Dermis microvascular lymphatic vessel endothelial cell (primary cell): ENCODE data around the gene TSPAN3. TPM values are rescaled to one million over a fixed set of nuclear protein-coding genes. Genes with fewer than 3 reads are reported as not detected.

ENCODE experiments used
- DNase-seq, 2 donors: peaks; one replicate each; pipeline versions ENCODE4 v3.0.0 to v3.0.0-alpha.2; 2010; ENCODE audit warnings: low read depth in 2 of 2
- total RNA-seq: library from RNA; depleted of rRNA; stranded (reverse); fragments of >200 nt; gene quantifications from 2 replicates; pipeline ENCODE4 v1.2.1, GENCODE V29; 2014

Gene TSPAN3
- total RNA-seq, 1 donor from 2014 or later: 195 TPM

GRCh38 chr15:77023576-77024272, 47.2 kb downstream of the TSPAN3 start:
- no peak for DNase-seq

- no peak for DNase-seq
Observed at GRCh38 chr15:77022646-77023575, 48.0 kb downstream of the TSPAN3 start.

- peak; percentile 54 to 81 for DNase-seq
Observed at GRCh38 chr15:77021803-77022381, 49.0 kb downstream of the TSPAN3 start.

- no peak for DNase-seq
Observed at GRCh38 chr15:77021088-77021481, 49.8 kb downstream of the TSPAN3 start.

- DNase-seq: no peak
Observed at GRCh38 chr15:77020348-77021087, 50.4 kb downstream of the TSPAN3 start.

GRCh38 chr15:77019521-77020331, 51.2 kb downstream of the TSPAN3 start:
- DNase-seq: peak in 1 of 2 donors; percentile 40

- DNase-seq: no peak
Observed at GRCh38 chr15:77018796-77019505, 52.0 kb downstream of the TSPAN3 start.

- no peak for DNase-seq
Observed at GRCh38 chr15:77017761-77018720, 52.9 kb downstream of the TSPAN3 start.

GRCh38 chr15:77017091-77017660, 53.7 kb downstream of the TSPAN3 start:
- DNase-seq: no peak

- no peak for DNase-seq
Observed at GRCh38 chr15:77016321-77016695, 54.6 kb downstream of the TSPAN3 start.

GRCh38 chr15:77015646-77016320, 55.1 kb downstream of the TSPAN3 start:
- no peak for DNase-seq

- no peak for DNase-seq
Observed at GRCh38 chr15:77014132-77015081, 56.5 kb downstream of the TSPAN3 start.

- no peak for DNase-seq
Observed at GRCh38 chr15:77013776-77014131, 57.2 kb downstream of the TSPAN3 start.

GRCh38 chr15:77012868-77013267, 58.0 kb downstream of the TSPAN3 start:
- DNase-seq: no peak

GRCh38 chr15:77012117-77012712, 58.7 kb downstream of the TSPAN3 start:
- no peak for DNase-seq

GRCh38 chr15:77010857-77011256, 60.1 kb downstream of the TSPAN3 start:
- DNase-seq: no peak

GRCh38 chr15:77010312-77010686, 60.6 kb downstream of the TSPAN3 start:
- no peak for DNase-seq
